Measurements from ENCODE around the gene NNMT. TPM values are rescaled to one million over a fixed set of nuclear protein-coding genes. Genes with fewer than 3 reads are reported as not detected.

The NNMT gene
- total RNA-seq, 1 experiment from 2014 or later = not detected

DNA sequence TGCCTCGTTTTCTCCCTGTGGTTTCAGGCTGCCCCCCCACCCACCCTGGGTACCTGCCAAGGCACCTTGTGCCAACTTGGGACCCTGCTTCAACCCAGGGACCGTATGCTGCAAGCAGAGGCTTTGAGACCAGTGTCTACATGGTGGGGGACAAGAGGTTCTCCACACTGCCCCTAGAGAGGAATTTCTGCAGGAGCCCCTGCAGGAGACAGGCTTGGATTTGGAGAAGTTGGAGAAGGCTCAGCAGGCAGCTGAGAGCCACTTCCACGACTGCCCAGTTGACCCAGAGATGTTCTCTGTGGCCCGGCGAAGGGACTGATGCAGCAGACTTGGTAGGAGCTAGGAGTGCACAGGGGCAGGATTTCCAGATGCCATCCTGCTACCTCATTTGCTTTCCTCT lies 20.1 kb upstream of the NNMT start:
- Histone ChIP-seq H3K79me2 (ENCODE audit: insufficient read depth, low read length) (no peaks in the 10 kb centered on the region), H3T11ph (ENCODE audit: low read length) (no peak overlapping the region), H3K4me2 (ENCODE audit: insufficient read depth, insufficient read length, low read length) (no peak overlapping the region), H3K79me1 (ENCODE audit: insufficient read depth, low read depth, low read length, poor library complexity, severe bottlenecking) (no peaks in the 10 kb centered on the region), H4K91ac (ENCODE audit: insufficient read length, low read depth, low read length) (no peak overlapping the region), H3K56ac (ENCODE audit: insufficient read length, low read depth, low read length) (no peak overlapping the region), H3K27ac (ENCODE audit: insufficient read length, low read depth, low read length) (no peak overlapping the region), H4K20me1 (ENCODE audit: control insufficient read depth, insufficient read depth, insufficient read length) (no peaks in the 10 kb centered on the region), H3K27me3 (ENCODE audit: insufficient read depth, low read length) (no peaks in the 10 kb centered on the region), H4K5ac (ENCODE audit: insufficient read length, low read depth, low read length) (no peak overlapping the region), H2BK15ac (ENCODE audit: low read depth, low read length) (no peak overlapping the region), H2AFZ (ENCODE audit: low read length) (no peak overlapping the region), H3K14ac (ENCODE audit: insufficient read depth, low read length) (no peak overlapping the region), H3K9me3 (ENCODE audit: control insufficient read depth, low read depth, low read length) (no peaks in the 10 kb centered on the region), H3K9ac (ENCODE audit: extremely low read depth, insufficient read length, low read length) (no peak overlapping the region), H3K18ac (ENCODE audit: insufficient read length, low read depth, low read length) (no peak overlapping the region), H2AK5ac (ENCODE audit: insufficient read length, low read length) (no peak overlapping the region), H2BK120ac (ENCODE audit: low read depth, low read length, poor library complexity, severe bottlenecking) (no peak overlapping the region), H3K4me1 (ENCODE audit: insufficient read depth, low read length) (no peaks in the 10 kb centered on the region), H3K23ac (ENCODE audit: insufficient read length, low read depth, low read length) (no peak overlapping the region), H3K4ac (ENCODE audit: low read depth, low read length) (no peak overlapping the region), H2BK20ac (ENCODE audit: low read depth, low read length, poor library complexity, severe bottlenecking) (no peak overlapping the region), H2BK12ac (ENCODE audit: insufficient read length, low read depth, low read length) (no peak overlapping the region), H3K23me2 (ENCODE audit: insufficient read length, low read depth, low read length, poor library complexity, severe bottlenecking) (no peaks in the 10 kb centered on the region), H2BK5ac (ENCODE audit: insufficient read length, low read length) (no peak overlapping the region), H4K8ac (replicated peaks; ENCODE audit: insufficient read length, low read depth, low read length) (no peak overlapping the region)
- peaks cover 0 to 4% of the 10 kb centered on the region in 2 experiments; a peak in 2 of 4 replicates for H3K4me1 Mint-ChIP-seq
- no peak overlapping the region for H3K27ac Mint-ChIP-seq
- no CpG with 5 or more reads among the region's 5 CpGs for WGBS (ENCODE audit: extremely low coverage, insufficient read length, low lambda C conversion rate)
- TF ChIP-seq, protein P1, sequence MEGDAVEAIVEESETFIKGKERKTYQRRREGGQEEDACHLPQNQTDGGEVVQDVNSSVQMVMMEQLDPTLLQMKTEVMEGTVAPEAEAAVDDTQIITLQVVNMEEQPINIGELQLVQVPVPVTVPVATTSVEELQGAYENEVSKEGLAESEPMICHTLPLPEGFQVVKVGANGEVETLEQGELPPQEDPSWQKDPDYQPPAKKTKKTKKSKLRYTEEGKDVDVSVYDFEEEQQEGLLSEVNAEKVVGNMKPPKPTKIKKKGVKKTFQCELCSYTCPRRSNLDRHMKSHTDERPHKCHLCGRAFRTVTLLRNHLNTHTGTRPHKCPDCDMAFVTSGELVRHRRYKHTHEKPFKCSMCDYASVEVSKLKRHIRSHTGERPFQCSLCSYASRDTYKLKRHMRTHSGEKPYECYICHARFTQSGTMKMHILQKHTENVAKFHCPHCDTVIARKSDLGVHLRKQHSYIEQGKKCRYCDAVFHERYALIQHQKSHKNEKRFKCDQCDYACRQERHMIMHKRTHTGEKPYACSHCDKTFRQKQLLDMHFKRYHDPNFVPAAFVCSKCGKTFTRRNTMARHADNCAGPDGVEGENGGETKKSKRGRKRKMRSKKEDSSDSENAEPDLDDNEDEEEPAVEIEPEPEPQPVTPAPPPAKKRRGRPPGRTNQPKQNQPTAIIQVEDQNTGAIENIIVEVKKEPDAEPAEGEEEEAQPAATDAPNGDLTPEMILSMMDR (conservative IDR thresholded peaks at IDR 0.05) = no peak
- no peak for DNase-seq
- H3K4me3 Mint-ChIP-seq = no peak overlapping the region
- H3K36me3 Mint-ChIP-seq (ENCODE audit: insufficient read depth in 1 of 3, low read depth in 3 of 3) = no peaks in the 10 kb centered on the region
- no peaks in the 10 kb centered on the region for H3K9me3 Mint-ChIP-seq
- peaks cover 41% of the 10 kb centered on the region for H3K27me3 Mint-ChIP-seq (ENCODE audit: low read depth)
